GM23338 (cell line): ENCODE measurements around the gene PLAAT2.

Experiments used
- CREB1 ChIP-seq: fragments of 250-450 bp; sonication (Bioruptor Pico); IDR thresholded peaks from 2 replicates; pipeline ENCODE4 v1.5.0; 2020; ENCODE audit warnings: low read depth, mild to moderate bottlenecking, moderate library complexity
- CTCF ChIP-seq, 2 experiments: fragments of 200-600 bp in 1 of 2; sonication (generic) in 1 of 2; conservative IDR thresholded peaks; 2 replicates each; pipeline versions ENCODE4 v1.5.1 to v1.6.1; 2016 to 2017; ENCODE audit warnings: antibody characterized with exemption in 2 of 2, low read depth in 2 of 2, mild to moderate bottlenecking in 2 of 2, moderate library complexity in 1 of 2
- EZH2 ChIP-seq: fragments of 200-600 bp; sonication (generic); IDR thresholded peaks from one replicate; pipeline ENCODE4 v1.8.0; 2017; ENCODE audit warnings: antibody characterized with exemption, mild to moderate bottlenecking, low read depth; ENCODE audit not compliant: unreplicated experiment
- EZH2phosphoT487 ChIP-seq: fragments of 200-600 bp; sonication (generic); IDR thresholded peaks from one replicate; pipeline ENCODE4 v1.8.1; 2018; ENCODE audit warnings: antibody characterized with exemption; ENCODE audit not compliant: unreplicated experiment
- JUNB ChIP-seq: IDR thresholded peaks from one replicate; pipeline ENCODE4 v1.6.1; 2016; ENCODE audit warnings: antibody characterized with exemption; ENCODE audit not compliant: unreplicated experiment
- POLR2AphosphoS5 ChIP-seq: IDR thresholded peaks from 2 replicates; pipeline ENCODE4 v1.6.1; 2016; ENCODE audit warnings: antibody characterized with exemption, low read depth
- STAT1 ChIP-seq: IDR thresholded peaks from one replicate; pipeline ENCODE4 v1.6.1; 2016; ENCODE audit warnings: antibody characterized with exemption; ENCODE audit not compliant: unreplicated experiment
- ZNF462 ChIP-seq: fragments of 250-450 bp; sonication (Bioruptor Pico); IDR thresholded peaks from 2 replicates; pipeline ENCODE4 v1.5.0; 2020; ENCODE audit warnings: mild to moderate bottlenecking, moderate library complexity
- TF ChIP-seq, protein P1 (sequence below): IDR thresholded peaks from one replicate; pipeline ENCODE4 v1.6.1; 2018; ENCODE audit warnings: antibody characterized with exemption; ENCODE audit not compliant: unreplicated experiment
- TF ChIP-seq, protein P2 (sequence below): IDR thresholded peaks from 2 replicates; pipeline ENCODE4 v1.6.1; 2016; ENCODE audit warnings: antibody characterized with exemption

GRCh38 chr11:63586451-63587166 lies 23.4 kb upstream of the PLAAT2 start:
- TF ChIP-seq CTCF (conservative IDR thresholded peaks at IDR 0.05; ENCODE audit: low read depth in 2 of 2) (no peak), EZH2 (no peak), POLR2AphosphoS5 (no peak), EZH2phosphoT487 (no peak), JUNB (no peak), ZNF462 (no peak), STAT1 (no peak), CREB1 (CRISPR knock-in tag) (no peak)
- TF ChIP-seq, protein P1, sequence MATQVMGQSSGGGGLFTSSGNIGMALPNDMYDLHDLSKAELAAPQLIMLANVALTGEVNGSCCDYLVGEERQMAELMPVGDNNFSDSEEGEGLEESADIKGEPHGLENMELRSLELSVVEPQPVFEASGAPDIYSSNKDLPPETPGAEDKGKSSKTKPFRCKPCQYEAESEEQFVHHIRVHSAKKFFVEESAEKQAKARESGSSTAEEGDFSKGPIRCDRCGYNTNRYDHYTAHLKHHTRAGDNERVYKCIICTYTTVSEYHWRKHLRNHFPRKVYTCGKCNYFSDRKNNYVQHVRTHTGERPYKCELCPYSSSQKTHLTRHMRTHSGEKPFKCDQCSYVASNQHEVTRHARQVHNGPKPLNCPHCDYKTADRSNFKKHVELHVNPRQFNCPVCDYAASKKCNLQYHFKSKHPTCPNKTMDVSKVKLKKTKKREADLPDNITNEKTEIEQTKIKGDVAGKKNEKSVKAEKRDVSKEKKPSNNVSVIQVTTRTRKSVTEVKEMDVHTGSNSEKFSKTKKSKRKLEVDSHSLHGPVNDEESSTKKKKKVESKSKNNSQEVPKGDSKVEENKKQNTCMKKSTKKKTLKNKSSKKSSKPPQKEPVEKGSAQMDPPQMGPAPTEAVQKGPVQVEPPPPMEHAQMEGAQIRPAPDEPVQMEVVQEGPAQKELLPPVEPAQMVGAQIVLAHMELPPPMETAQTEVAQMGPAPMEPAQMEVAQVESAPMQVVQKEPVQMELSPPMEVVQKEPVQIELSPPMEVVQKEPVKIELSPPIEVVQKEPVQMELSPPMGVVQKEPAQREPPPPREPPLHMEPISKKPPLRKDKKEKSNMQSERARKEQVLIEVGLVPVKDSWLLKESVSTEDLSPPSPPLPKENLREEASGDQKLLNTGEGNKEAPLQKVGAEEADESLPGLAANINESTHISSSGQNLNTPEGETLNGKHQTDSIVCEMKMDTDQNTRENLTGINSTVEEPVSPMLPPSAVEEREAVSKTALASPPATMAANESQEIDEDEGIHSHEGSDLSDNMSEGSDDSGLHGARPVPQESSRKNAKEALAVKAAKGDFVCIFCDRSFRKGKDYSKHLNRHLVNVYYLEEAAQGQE: no peak
- TF ChIP-seq, protein P2, sequence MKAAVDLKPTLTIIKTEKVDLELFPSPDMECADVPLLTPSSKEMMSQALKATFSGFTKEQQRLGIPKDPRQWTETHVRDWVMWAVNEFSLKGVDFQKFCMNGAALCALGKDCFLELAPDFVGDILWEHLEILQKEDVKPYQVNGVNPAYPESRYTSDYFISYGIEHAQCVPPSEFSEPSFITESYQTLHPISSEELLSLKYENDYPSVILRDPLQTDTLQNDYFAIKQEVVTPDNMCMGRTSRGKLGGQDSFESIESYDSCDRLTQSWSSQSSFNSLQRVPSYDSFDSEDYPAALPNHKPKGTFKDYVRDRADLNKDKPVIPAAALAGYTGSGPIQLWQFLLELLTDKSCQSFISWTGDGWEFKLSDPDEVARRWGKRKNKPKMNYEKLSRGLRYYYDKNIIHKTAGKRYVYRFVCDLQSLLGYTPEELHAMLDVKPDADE: no peak
